A549 (cell line): ENCODE measurements around the gene ERGIC1. TPM values are rescaled to one million over a fixed set of nuclear protein-coding genes. Genes with fewer than 3 reads are reported as not detected.

Source experiments
- ATAC-seq, 2 experiments: fragments of 200-7000 bp in 1 of 2; fragments of >200 bp in 1 of 2; cut with Nextera tagmentation in 1 of 2; cut with Tn5 transposase in 1 of 2; 3 replicates each; pipeline versions ENCODE4 v1.8.0 to v1.9.1; 2018 to 2020; ENCODE audit warnings: mild to moderate bottlenecking in 1 of 2, moderate library complexity in 1 of 2
- CTCF ChIA-PET: fragments of 300-600 bp; sonication (Branson Sonifier 250); formaldehyde crosslinking; extraction: SDS; loops from one replicate; lab custom pipeline; 2021; ENCODE audit warnings: antibody characterized with exemption, inconsistent platforms; lab: Yijun Ruan, JAX
- POLR2A ChIA-PET: fragments of 350-600 bp; formaldehyde crosslinking; extraction: SDS; loops from one replicate; lab custom pipeline; 2021; ENCODE audit warnings: antibody characterized with exemption, inconsistent platforms; lab: Yijun Ruan, JAX
- DNase-seq, 2 experiments: peaks; one replicate each; pipeline versions ENCODE4 v3.0.0 to v3.0.0-alpha.2; 2011 to 2016; ENCODE audit warnings: low read depth in 1 of 2, low spot score in 1 of 2
- FAIRE-seq: peaks from 2 replicates; lab custom pipeline; 2011; peaks lifted over from hg19 to GRCh38; lab: Jason Lieb, UNC
- H3K27ac ChIP-seq, 2 experiments: fragments of >200 bp; sonication (Bioruptor Twin); formaldehyde crosslinking; 3 replicates each; pipeline ENCODE4 v1.5.1; 2016 to 2017
- H3K4me1 ChIP-seq: fragments of >200 bp; sonication (Bioruptor Twin); formaldehyde crosslinking; 3 replicates; pipeline ENCODE4 v1.6.1; 2016
- H3K4me2 ChIP-seq: fragments of >200 bp; sonication (Bioruptor Twin); formaldehyde crosslinking; 3 replicates; pipeline ENCODE4 v1.6.1; 2016
- H3K4me3 ChIP-seq: fragments of >200 bp; sonication (Bioruptor Twin); formaldehyde crosslinking; 3 replicates; pipeline ENCODE4 v1.5.1; 2016
- H3K9me3 ChIP-seq: fragments of >200 bp; sonication (Bioruptor Twin); formaldehyde crosslinking; 3 replicates; pipeline ENCODE4 v1.6.1; 2016
- CEBPB ChIP-seq, 2 experiments: fragments of >200 bp in 1 of 2; sonication (Bioruptor Twin) in 1 of 2; formaldehyde crosslinking in 1 of 2; IDR thresholded peaks; 2 replicates each; pipeline ENCODE4 v1.6.1; 2012 to 2016
- EHMT2 ChIP-seq: fragments of 200-600 bp; sonication (generic); IDR thresholded peaks from 2 replicates; pipeline ENCODE4 v1.6.1; 2016; ENCODE audit warnings: antibody characterized with exemption, low read depth, mild to moderate bottlenecking, moderate library complexity
- EP300 ChIP-seq, 2 experiments: fragments of >200 bp; sonication (Bioruptor Twin); formaldehyde crosslinking; IDR thresholded peaks; 2 replicates in 1 of 2; 3 replicates in 1 of 2; pipeline ENCODE4 v1.6.1; 2016 to 2017
- FOSB ChIP-seq: fragments of 250-450 bp; sonication (Bioruptor Pico); IDR thresholded peaks from 2 replicates; pipeline ENCODE4 v1.5.0; 2020; ENCODE audit warnings: mild to moderate bottlenecking, moderate library complexity
- FOSL2 ChIP-seq, 2 experiments: fragments of 450-650 bp in 1 of 2; fragments of >200 bp in 1 of 2; sonication (Bioruptor Twin) in 1 of 2; formaldehyde crosslinking; IDR thresholded peaks; 2 replicates each; pipeline versions ENCODE4 v1.5.0 to v1.6.1; 2016 to 2020; ENCODE audit warnings: mild to moderate bottlenecking in 1 of 2, moderate library complexity in 1 of 2
- FOXS1 ChIP-seq: fragments of 250-450 bp; sonication (Bioruptor Pico); IDR thresholded peaks from 2 replicates; pipeline ENCODE4 v1.5.0; 2020; ENCODE audit warnings: mild to moderate bottlenecking, moderate library complexity
- GATA3 ChIP-seq: IDR thresholded peaks from 2 replicates; pipeline ENCODE4 v1.6.1; 2012; ENCODE audit warnings: borderline replicate concordance
- HEYL ChIP-seq: fragments of 250-450 bp; sonication (Bioruptor Pico); IDR thresholded peaks from 2 replicates; pipeline ENCODE4 v1.8.0; 2021; ENCODE audit warnings: mild to moderate bottlenecking, moderate library complexity
- HOXA7 ChIP-seq: fragments of 250-450 bp; sonication (Bioruptor Pico); IDR thresholded peaks from 2 replicates; pipeline ENCODE4 v1.5.0; 2020; ENCODE audit warnings: mild to moderate bottlenecking, moderate library complexity
- HOXB13 ChIP-seq: fragments of 250-450 bp; sonication (Bioruptor Pico); IDR thresholded peaks from 2 replicates; pipeline ENCODE4 v1.5.0; 2020; ENCODE audit warnings: low read depth, mild to moderate bottlenecking, moderate library complexity
- HOXB5 ChIP-seq: fragments of 250-450 bp; sonication (Bioruptor Pico); IDR thresholded peaks from 2 replicates; pipeline ENCODE4 v1.5.0; 2020; ENCODE audit warnings: mild to moderate bottlenecking, moderate library complexity
- JUN ChIP-seq, 2 experiments: fragments of >200 bp; sonication (Bioruptor Twin); formaldehyde crosslinking; IDR thresholded peaks; 2 replicates in 1 of 2; 3 replicates in 1 of 2; pipeline ENCODE4 v1.6.1; 2016 to 2017
- JUNB ChIP-seq: fragments of >200 bp; sonication (Bioruptor Twin); formaldehyde crosslinking; IDR thresholded peaks from 2 replicates; pipeline ENCODE4 v1.6.1; 2016
- MAFK ChIP-seq: fragments of 450-650 bp; IDR thresholded peaks from 2 replicates; pipeline ENCODE4 v1.6.1; 2014; ENCODE audit not compliant: partially characterized antibody
- NR3C1 ChIP-seq: fragments of >200 bp; sonication (Bioruptor Twin); formaldehyde crosslinking; IDR thresholded peaks from 3 replicates; pipeline ENCODE4 v1.6.1; 2017
- PHF8 ChIP-seq: fragments of 200-600 bp; sonication (generic); IDR thresholded peaks from 2 replicates; pipeline ENCODE4 v1.6.1; 2016; ENCODE audit warnings: low read depth, mild to moderate bottlenecking, antibody characterized with exemption, moderate library complexity, borderline replicate concordance
- RAD21 ChIP-seq, 2 experiments: fragments of >200 bp in 1 of 2; sonication (Bioruptor Twin) in 1 of 2; formaldehyde crosslinking in 1 of 2; IDR thresholded peaks in 1 of 2; conservative IDR thresholded peaks in 1 of 2; 2 replicates in 1 of 2; 3 replicates in 1 of 2; pipeline ENCODE4 v1.6.1; 2012 to 2018; ENCODE audit warnings: inconsistent platforms in 1 of 2
- RARB ChIP-seq: fragments of 250-450 bp; sonication (Bioruptor Pico); IDR thresholded peaks from 2 replicates; pipeline ENCODE4 v1.8.0; 2021; ENCODE audit warnings: mild to moderate bottlenecking, moderate library complexity
- SMC3 ChIP-seq: fragments of >200 bp; sonication (Bioruptor Twin); formaldehyde crosslinking; IDR thresholded peaks from 3 replicates; pipeline ENCODE4 v1.6.1; 2018; ENCODE audit warnings: inconsistent platforms
- TFCP2L1 ChIP-seq: fragments of 250-450 bp; sonication (Bioruptor Pico); IDR thresholded peaks from 2 replicates; pipeline ENCODE4 v1.5.0; 2021; ENCODE audit warnings: mild to moderate bottlenecking
- TP53 ChIP-seq: fragments of 250-450 bp; sonication (Bioruptor Pico); IDR thresholded peaks from 2 replicates; pipeline ENCODE4 v1.5.0; 2021; ENCODE audit warnings: mild to moderate bottlenecking, moderate library complexity
- ZSCAN20 ChIP-seq: fragments of 250-450 bp; sonication (Bioruptor Pico); IDR thresholded peaks from 2 replicates; pipeline ENCODE4 v1.8.0; 2022; ENCODE audit warnings: mild to moderate bottlenecking, moderate library complexity
- WGBS: methylation state at CpG from one replicate; pipeline ENCODE4 v1.1.6; 2017; ENCODE audit errors: missing lambda C conversion rate; 5-methylcytosine and 5-hydroxymethylcytosine counted together
- polyA plus RNA-seq, 4 experiments: library from polyadenylated mRNA; depleted of rRNA in 3 of 4; stranded (reverse); fragments of >200 nt; fragmentation: RNase III in 1 of 4; extraction: RNeasy Plus Mini Kit Qiagen cat#74134 plus additional on column Dnase treatment in 1 of 4; gene quantifications; 2 replicates in 3 of 4; 3 replicates in 1 of 4; pipeline ENCODE4 v1.2.3, GENCODE V29; 2011 to 2017
- TF ChIP-seq, protein P1 (sequence below): fragments of 250-450 bp; sonication (Bioruptor Pico); IDR thresholded peaks from 2 replicates; pipeline ENCODE4 v1.5.0; 2020; ENCODE audit warnings: low read depth, mild to moderate bottlenecking, moderate library complexity
- TF ChIP-seq, protein P2 (sequence below): fragments of >200 bp; sonication (Bioruptor Twin); formaldehyde crosslinking; IDR thresholded peaks from 3 replicates; pipeline ENCODE4 v1.6.1; 2016
- TF ChIP-seq, protein P3 (sequence below): IDR thresholded peaks from 2 replicates; pipeline ENCODE4 v1.6.1; 2012; ENCODE audit warnings: low read depth, borderline replicate concordance
- TF ChIP-seq, protein P4 (sequence below): fragments of >200 bp; sonication (Bioruptor Twin); formaldehyde crosslinking; IDR thresholded peaks from 2 replicates; pipeline ENCODE4 v1.6.1; 2016
- TF ChIP-seq, protein P5 (sequence below): IDR thresholded peaks from 2 replicates; pipeline ENCODE4 v1.6.1; 2012
- TF ChIP-seq, protein P6 (sequence below): IDR thresholded peaks from 2 replicates; pipeline ENCODE4 v1.6.1; 2012

ERGIC1 gene
- polyA plus RNA-seq, 2 of the 4 experiments (the other 2 are of a cell fraction) = 176 to 304 TPM

DNA sequence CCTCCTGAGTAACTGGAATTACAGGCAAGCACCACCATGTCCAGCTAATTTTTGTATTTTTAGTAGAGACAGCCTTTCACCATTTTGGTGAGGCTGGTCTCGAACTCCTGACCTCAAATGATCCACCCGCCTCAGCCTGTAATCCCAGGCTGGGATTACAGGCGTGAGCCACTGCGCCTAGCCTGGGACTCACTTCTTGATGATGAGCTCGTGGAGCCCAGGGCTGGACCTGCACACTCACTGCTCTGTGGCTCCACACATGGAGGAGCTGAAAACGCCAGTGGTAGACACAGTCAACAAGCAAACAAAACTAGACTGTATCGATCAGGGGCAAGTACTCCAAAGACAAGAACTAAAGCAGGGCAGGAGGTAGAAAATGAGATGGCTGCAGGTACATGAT, 65.4 kb downstream of the ERGIC1 start:
- Histone ChIP-seq H3K4me3 (no peak overlapping the region), H3K4me2 (peak overlapping the region; percentile 66; the same call in 1 of the 3 replicates), H3K4me1 (peaks cover 100% of the 10 kb centered on the region), H3K27ac (peak overlapping the region; percentile 99 to 100), H3K9me3 (no peaks in the 10 kb centered on the region)
- ChIA-PET CTCF (interaction anchor here (0.8 to 12.0 kb wide), 12 partner anchors 12 to 193 kb away, joined by 3 to 131 read pairs (median 8); partner anchors contain the start of genes DUSP1 and RPL26L1), POLR2A (interaction anchor here (1.2 to 5.2 kb wide), 3 partner anchors 124 to 133 kb away, joined by 5 to 87 read pairs (median 35); partner anchors contain the start of gene DUSP1)
- WGBS = 76% methylated on average over 7 of the region's 7 CpGs
- no peak for DNase-seq
- no peak for TF ChIP-seq PHF8
- peak; percentile 63; the same call in 1 of the 2 replicates for TF ChIP-seq HOXB5 (CRISPR knock-in tag)
- TF ChIP-seq, protein P1, sequence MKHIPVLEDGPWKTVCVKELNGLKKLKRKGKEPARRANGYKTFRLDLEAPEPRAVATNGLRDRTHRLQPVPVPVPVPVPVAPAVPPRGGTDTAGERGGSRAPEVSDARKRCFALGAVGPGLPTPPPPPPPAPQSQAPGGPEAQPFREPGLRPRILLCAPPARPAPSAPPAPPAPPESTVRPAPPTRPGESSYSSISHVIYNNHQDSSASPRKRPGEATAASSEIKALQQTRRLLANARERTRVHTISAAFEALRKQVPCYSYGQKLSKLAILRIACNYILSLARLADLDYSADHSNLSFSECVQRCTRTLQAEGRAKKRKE (CRISPR knock-in tag) = peak; percentile 18; the same call in 1 of the 2 replicates
- ATAC-seq = no peak
- no peak for FAIRE-seq

DNA sequence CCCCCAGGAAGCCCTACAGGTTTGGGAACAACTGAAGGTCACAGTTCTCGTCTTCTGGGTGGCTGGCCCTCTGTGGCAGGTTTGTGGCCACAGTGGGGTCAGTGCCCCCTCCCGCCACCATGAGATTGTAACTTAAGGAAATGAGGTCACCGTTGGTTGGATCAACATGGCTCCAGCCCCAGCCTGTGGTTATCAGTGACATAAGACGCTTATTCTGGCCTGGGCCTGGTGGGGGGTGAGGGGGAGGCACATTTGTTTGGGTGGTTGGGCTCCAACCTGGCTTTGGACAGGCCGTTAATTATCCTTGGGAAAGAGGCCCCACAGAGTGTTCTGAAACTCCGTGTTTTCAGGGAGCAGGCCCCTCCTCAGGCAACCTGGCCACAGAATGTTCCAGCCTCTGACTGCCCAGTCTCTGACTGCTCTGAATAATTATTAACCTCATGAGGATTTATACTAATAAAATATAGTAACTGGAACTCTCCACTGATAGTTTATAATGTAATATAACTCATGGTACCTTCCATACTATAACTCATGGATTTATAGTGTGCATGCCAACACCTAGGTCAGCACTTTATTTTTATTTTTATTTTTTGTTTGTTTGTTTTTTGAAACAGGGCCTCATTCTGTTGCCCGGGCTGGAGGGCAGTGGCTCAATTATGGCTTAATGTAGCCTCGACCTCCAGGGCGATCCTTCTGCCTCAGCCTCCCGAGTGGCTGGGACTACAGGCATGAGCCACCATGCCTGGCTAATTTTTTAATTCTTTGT, 67.1 kb downstream of the ERGIC1 start:
- peak; percentile 5 to 16 for ATAC-seq
- no peaks in the 10 kb centered on the region for H3K9me3 ChIP-seq
- FAIRE-seq = no peak
- H3K4me1 ChIP-seq = peaks cover 100% of the 10 kb centered on the region
- H3K4me3 ChIP-seq = peak overlapping the region; percentile 20; the same call in 1 of the 3 replicates
- 33% methylated on average over 9 of the region's 10 CpGs for WGBS
- peak overlapping the region; percentile 99 to 100 for H3K27ac ChIP-seq
- H3K4me2 ChIP-seq = peak overlapping the region; percentile 66
- ChIA-PET CTCF (interaction anchor here (0.6 to 12.0 kb wide), 14 partner anchors 11 to 189 kb away, joined by 3 to 131 read pairs (median 4); partner anchors contain the start of gene DUSP1), POLR2A (interaction anchor here (1.0 to 2.1 kb wide), 3 partner anchors 130 to 187 kb away, joined by 3 to 12 read pairs (median 4); partner anchors contain the start of gene DUSP1)
- DNase-seq = peak in 1 of 2 experiments; percentile 94
- TF ChIP-seq RARB (CRISPR knock-in tag) (peak; percentile 85), HOXB13 (peak; percentile 95), FOXS1 (peak; percentile 91), MAFK (peak; percentile 64), RAD21 (conservative IDR thresholded peaks at IDR 0.05 in 1 of 2, IDR thresholded peaks at IDR 0.05 in 1 of 2) (peak; percentile 11 to 49; a peak in 3 of 5 replicates), CEBPB (IDR thresholded peaks at IDR 0.05) (peak; percentile 27 to 68; a peak in 2 of 4 replicates), ZSCAN20 (CRISPR knock-in tag) (peak; percentile 73; the same call in 1 of the 2 replicates), JUN (IDR thresholded peaks at IDR 0.05) (peak; percentile 88 to 97), JUNB (peak; percentile 83), GATA3 (peak; percentile 94), HEYL (CRISPR knock-in tag) (no peak), TFCP2L1 (CRISPR knock-in tag) (peak; percentile 80), HOXB5 (CRISPR knock-in tag) (peak; percentile 97), NR3C1 (peak; percentile 64; the same call in 1 of the 3 replicates), FOSB (CRISPR knock-in tag) (peak; percentile 74), EHMT2 (no peak), PHF8 (no peak), TP53 (CRISPR knock-in tag) (0 out of 2 replicates have a peak, but pooled peaks have one; percentile 37), FOSL2 (IDR thresholded peaks at IDR 0.05) (peak; percentile 52; the same call in 1 of the 2 replicates), FOSL2 (CRISPR knock-in tag; IDR thresholded peaks at IDR 0.05) (peak; percentile 77), EP300 (IDR thresholded peaks at IDR 0.05) (peak; percentile 97 to 99; a peak in 4 of 5 replicates), SMC3 (peak; percentile 29; the same call in 1 of the 3 replicates), HOXA7 (CRISPR knock-in tag) (peak; percentile 28; the same call in 1 of the 2 replicates)
- TF ChIP-seq, protein P2, sequence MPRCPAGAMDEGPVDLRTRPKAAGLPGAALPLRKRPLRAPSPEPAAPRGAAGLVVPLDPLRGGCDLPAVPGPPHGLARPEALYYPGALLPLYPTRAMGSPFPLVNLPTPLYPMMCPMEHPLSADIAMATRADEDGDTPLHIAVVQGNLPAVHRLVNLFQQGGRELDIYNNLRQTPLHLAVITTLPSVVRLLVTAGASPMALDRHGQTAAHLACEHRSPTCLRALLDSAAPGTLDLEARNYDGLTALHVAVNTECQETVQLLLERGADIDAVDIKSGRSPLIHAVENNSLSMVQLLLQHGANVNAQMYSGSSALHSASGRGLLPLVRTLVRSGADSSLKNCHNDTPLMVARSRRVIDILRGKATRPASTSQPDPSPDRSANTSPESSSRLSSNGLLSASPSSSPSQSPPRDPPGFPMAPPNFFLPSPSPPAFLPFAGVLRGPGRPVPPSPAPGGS = 0 out of 3 replicates have a peak, but pooled peaks have one; percentile 48
- TF ChIP-seq, protein P3, sequence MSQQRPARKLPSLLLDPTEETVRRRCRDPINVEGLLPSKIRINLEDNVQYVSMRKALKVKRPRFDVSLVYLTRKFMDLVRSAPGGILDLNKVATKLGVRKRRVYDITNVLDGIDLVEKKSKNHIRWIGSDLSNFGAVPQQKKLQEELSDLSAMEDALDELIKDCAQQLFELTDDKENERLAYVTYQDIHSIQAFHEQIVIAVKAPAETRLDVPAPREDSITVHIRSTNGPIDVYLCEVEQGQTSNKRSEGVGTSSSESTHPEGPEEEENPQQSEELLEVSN = peak; percentile 14; the same call in 1 of the 2 replicates
- TF ChIP-seq, protein P4, sequence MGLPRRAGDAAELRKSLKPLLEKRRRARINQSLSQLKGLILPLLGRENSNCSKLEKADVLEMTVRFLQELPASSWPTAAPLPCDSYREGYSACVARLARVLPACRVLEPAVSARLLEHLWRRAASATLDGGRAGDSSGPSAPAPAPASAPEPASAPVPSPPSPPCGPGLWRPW = no peak
- TF ChIP-seq, protein P5, sequence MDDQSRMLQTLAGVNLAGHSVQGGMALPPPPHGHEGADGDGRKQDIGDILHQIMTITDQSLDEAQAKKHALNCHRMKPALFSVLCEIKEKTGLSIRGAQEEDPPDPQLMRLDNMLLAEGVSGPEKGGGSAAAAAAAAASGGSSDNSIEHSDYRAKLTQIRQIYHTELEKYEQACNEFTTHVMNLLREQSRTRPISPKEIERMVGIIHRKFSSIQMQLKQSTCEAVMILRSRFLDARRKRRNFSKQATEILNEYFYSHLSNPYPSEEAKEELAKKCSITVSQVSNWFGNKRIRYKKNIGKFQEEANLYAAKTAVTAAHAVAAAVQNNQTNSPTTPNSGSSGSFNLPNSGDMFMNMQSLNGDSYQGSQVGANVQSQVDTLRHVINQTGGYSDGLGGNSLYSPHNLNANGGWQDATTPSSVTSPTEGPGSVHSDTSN = peak; percentile 58
- TF ChIP-seq, protein P6, sequence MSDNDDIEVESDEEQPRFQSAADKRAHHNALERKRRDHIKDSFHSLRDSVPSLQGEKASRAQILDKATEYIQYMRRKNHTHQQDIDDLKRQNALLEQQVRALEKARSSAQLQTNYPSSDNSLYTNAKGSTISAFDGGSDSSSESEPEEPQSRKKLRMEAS = peak; percentile 77
- TF ChIP-seq, protein P1 (CRISPR knock-in tag) = peak; percentile 94
